Kidney tubule cell (primary cell): Measurements from ENCODE around the gene THOC6.

ENCODE experiments used
- DNase-seq: peaks from one replicate; pipeline ENCODE4 v3.0.0-alpha.2; 2018; ENCODE audit warnings: low spot score

THOC6 gene

GRCh38 chr16:3015865-3016521 is 7.8 kb upstream of the THOC6 start:
- DNase-seq: no peak

GRCh38 chr16:3017344-3017743 is 6.5 kb upstream of the THOC6 start:
- no peak for DNase-seq

- peak; percentile 36 for DNase-seq
Observed at GRCh38 chr16:3017794-3018506, 5.9 kb upstream of the THOC6 start, which contains the start of gene CLDN6. Gene CLDN6 (minus strand): TSS chr16:3018183. CDS start chr16:3016021, 2,162 bp downstream.

GRCh38 chr16:3019594-3020246 is 4.1 kb upstream of the THOC6 start:
- no peak for DNase-seq

- DNase-seq: peak; percentile 88
Observed at GRCh38 chr16:3020247-3020603, 3.6 kb upstream of the THOC6 start, which contains the start of gene TNFRSF12A. Gene TNFRSF12A (plus strand): TSS chr16:3020368. CDS start chr16:3020398, 30 bp downstream.

GRCh38 chr16:3020604-3021448 is 3.0 kb upstream of the THOC6 start:
- peak; percentile 98 for DNase-seq

GRCh38 chr16:3021449-3022207 is 2.2 kb upstream of the THOC6 start:
- DNase-seq: peak; percentile 98

- peak; percentile 96 for DNase-seq
Observed at GRCh38 chr16:3022208-3022683, 1.6 kb upstream of the THOC6 start.

- DNase-seq: no peak
Observed at GRCh38 chr16:3022684-3023414, 986 bp upstream of the THOC6 start.

- DNase-seq: peak; percentile 94
Observed at GRCh38 chr16:3023415-3023668, 493 bp upstream of the THOC6 start.

GRCh38 chr16:3025032-3026002 is 1.5 kb downstream of the THOC6 start:
- peak; percentile 22 for DNase-seq

GRCh38 chr16:3026003-3026378 is 2.2 kb downstream of the THOC6 start:
- DNase-seq: no peak

- no peak for DNase-seq
Observed at GRCh38 chr16:3026609-3027488, 3.0 kb downstream of the THOC6 start.

- DNase-seq: no peak
Observed at GRCh38 chr16:3027489-3027795, 3.6 kb downstream of the THOC6 start.

GRCh38 chr16:3027983-3028715 is 4.3 kb downstream of the THOC6 start:
- DNase-seq: peak; percentile 89

- no peak for DNase-seq
Observed at GRCh38 chr16:3028716-3029319, 5.0 kb downstream of the THOC6 start.

- no peak for DNase-seq
Observed at GRCh38 chr16:3029491-3030221, 5.8 kb downstream of the THOC6 start.
